ENCODE measurements around the gene SOX8.
A peak's percentile ranks its signal among the peaks of the same experiment; 100 is the strongest.

Gene SOX8

DNA sequence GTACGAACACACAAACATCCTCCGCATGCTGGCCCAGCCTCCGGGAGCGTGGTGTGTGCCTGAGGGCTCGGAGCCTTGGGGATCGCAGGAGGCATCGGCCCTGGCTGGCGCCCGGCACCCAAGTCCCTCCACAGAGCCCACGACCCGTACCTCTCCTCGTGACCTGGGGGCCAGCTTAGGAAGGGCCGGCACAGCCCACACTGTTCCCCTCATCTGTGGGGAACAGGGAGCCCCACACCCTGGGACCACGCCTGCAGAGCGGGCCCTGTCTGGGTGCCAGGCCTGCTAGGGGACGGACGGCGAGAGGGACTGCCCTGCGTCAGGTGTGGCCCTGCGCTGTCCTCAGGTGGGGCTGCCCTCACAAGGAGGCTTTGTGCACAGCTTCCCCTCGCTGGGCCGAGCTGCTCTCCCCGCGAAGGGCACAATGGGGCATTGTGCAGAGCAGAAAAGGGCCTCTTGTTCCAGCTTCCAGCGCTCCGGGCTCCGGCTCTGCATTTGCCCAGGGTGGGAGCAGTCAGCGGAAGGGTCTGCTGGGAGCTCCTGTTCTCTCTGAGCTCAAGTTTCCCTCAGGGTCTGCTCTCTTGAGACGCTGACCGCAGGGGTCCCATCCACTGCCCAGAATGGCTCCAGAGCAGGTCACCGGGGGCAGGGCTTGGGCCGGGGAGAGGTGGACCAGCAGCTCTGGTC, 9.1 kb upstream of the SOX8 start:
- DNase-seq, result peak in 47 of 51 donors; percentile 30 to 95 (median 81)

DNA sequence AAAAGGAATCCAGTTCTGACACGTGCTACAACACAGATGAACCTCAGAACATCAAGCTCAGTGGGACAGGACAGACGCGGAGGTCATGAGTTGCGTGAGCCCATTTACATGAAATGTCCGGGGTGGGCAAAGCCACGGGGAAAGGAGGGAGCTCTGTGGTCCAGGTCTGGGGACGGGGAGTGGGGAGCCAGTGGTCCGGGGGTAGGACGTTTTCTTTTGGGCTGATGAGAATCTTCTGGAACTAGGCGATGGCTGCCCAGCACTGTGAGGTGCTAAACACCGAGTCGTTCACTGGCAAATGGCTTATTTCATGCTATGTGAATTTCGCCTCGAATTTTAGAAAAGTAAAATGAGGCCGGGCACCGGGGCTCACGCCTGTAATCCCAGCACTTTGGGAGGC, 8.2 kb upstream of the SOX8 start:
- DNase-seq, result no peak

DNA sequence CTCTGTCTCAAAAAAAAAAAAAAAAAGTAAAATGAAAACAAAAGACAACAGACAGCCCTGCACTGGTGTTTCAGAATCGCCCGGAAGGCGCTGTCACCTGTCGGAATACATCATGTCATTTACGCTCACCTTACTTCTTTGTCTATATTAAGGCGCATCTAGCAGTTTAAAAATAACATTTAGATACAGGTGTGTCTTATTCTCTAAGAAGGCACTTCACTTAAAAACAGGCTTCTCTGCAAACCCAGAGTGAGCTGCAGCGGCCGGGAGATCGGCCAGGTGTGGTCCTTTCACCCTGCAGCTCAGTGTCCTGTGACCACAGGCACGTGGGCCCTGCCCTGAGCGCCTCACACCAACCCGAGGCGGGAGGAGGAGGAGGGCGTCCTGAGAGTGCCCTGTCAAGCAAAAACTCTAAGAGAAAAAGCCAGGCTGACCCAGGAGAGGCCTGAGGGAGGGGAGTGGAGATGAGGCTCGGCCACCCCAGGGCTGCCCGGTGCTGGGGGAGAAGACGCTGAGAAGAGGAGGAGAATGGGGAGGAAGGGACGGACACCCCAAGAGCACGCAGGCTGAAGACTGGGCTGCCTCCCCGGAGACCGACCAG, 7.5 kb upstream of the SOX8 start:
- peak in 17 of 51 donors; percentile 24 to 77 (median 57) for DNase-seq

DNA sequence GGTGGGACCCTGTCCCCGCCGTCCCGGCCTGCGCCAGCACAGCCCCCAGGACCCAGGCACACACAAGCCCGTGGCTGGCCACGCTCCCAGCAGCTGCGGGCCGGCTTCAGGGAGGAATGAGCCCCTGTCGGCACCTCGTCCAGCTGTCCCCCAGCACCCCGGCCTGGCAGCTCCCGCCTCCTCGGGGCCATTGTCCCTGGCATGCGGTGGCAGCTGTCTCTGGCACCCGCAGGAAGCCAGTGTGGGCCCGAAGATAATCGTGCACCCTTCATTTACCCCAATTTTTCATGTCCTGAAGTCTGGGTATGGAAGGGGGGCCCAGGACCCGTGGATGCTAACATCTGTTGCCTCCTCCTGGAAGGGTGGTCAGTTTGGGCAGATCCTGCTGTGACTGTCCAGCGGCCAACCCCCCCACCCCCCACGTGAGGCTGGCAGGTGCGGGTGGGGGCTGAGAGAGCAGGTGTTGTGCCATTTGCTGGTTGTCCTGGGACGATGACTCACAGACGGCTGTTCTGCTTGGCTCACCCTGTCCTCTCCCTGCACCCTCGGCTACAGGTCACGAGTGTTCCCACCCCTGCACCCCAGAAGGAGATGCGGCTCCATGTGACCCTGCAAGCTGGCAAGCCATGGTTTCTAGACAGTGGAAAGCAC, 6.8 kb upstream of the SOX8 start:
- peak in 35 of 51 donors; percentile 25 to 77 (median 53) for DNase-seq

DNA sequence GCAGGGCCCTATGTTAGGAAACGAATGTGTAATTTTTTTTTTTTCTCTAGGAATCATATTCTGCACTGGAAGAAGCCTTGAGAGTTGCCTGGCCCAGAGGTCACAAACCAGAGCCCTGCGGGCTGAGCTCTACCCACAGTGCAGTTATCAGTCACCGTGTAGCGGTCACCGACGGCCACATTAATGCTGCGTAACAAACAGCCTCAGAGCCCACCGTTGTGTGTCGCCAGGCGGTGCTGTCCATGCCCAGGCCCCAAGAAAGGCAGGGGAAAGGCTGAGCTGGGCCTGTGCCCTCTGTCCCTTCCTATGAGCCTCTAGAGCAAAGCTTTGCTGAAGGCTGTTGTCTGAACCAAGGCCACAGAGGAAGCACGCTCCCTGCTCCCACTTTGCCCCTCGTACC, 6.3 kb upstream of the SOX8 start:
- no peak for DNase-seq

DNA sequence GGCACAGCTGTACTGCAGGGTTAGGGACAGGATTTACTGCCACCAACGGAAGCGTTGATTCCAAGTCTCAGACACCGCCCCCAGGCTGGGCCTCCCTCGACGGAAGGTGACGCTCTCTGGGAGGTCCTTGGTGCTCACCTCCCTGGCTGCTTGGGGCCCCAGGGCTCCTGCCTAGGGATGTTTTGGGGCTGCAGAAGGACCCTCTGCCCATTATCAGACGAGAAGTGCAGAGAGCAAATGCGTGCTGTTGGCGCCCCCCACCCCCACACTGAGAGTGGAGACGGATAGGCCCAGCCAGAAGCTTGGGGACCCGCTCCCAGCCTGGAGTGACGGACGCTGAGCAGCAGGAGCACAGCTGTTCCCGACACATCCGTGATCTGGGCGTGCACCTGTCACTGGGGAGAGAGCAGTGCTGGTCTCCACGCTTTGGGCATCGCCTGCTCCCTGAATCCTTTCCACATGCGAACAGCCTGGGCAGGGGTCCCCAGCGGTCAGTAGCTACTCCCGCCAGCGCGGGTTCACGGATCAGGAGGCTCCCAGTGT, 5.1 kb upstream of the SOX8 start:
- DNase-seq, result peak in 2 of 51 donors; percentile 62 to 63

DNA sequence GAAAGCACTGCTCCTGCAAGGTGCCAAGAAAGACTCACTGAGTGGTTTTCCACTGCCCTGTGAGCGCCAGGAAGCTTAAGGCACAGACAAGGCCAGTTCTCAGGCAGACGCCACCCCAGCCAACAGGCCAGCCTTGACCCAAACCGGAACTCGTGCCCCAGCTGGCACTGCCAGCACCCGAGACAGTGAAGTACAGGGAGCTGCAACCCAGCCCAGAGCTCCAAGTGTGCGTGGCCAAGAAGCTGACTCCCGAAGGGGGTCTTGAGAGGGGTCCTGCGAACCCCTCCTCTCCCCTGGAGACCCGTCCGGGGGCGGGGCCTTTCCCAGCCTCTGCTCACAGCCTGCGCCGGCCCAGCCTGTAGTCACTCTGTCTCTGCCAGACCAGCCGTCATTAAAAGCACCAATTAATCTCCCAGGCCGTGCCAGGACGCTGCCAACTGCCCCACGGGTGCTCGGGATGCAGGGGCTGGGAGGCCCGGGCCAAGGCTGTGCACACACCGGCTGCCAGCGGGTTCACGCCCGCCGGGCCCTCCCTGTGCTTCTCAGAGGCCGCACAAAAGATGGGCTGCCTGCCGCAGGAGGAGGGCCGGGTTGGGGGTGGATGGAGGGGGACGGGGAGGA, 4.4 kb upstream of the SOX8 start:
- peak in 49 of 51 donors; percentile 26 to 94 (median 82) for DNase-seq

DNA sequence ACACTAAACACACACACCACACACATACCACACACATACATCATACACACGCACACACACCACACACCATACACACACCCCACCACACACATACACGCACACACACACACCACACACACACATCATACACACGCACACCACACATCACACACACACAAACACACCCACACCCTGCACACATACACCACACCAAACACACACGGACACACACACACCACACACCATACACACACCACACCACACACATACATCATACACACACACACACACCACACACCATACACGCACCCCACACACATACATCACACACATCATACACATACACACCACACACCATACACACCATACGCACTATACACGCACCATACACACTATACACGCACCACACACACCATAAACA, 3.7 kb upstream of the SOX8 start:
- DNase-seq, result no peak

DNA sequence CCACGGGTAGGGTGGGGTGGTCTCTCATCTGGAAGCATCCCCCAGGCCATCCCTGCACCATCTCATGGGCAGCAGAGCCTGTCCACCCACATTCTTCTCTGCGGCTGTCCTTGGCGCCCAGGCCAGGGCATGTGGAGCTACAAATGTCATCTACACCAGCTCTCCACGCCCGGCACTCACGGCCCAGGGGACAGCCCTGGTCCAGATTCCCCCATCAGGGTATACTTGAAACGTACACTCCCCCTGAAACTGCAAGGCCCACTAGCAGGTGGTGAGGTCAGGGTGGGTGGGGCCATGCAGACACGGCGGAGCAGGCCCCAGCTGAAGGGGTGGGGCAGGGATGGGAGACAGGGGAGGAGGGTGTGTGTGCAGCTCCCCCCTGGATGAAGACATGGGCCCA, 3.2 kb upstream of the SOX8 start:
- DNase-seq, result peak in 1 of 51 donors; percentile 10

DNA sequence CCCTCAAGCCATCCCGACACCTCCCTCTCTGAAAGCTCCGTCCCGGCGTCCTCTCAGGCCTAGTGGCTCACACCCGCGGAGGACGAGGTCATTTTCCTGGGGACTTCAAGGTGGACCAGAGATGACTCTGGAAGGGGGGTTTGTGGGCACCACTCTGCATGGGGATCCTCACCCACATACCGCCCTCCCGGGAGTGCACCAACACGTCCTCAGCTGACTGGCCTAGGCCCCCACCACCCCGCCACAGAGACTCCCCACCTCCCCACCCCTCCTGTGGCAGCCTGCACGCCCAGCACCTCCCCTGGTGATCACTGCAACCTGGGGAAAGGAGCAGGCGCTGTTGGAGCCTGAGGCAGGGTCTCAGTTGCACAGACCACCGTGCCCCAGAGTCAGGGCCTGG, 2.4 kb upstream of the SOX8 start:
- DNase-seq, result peak in 1 of 51 donors; percentile 25

DNA sequence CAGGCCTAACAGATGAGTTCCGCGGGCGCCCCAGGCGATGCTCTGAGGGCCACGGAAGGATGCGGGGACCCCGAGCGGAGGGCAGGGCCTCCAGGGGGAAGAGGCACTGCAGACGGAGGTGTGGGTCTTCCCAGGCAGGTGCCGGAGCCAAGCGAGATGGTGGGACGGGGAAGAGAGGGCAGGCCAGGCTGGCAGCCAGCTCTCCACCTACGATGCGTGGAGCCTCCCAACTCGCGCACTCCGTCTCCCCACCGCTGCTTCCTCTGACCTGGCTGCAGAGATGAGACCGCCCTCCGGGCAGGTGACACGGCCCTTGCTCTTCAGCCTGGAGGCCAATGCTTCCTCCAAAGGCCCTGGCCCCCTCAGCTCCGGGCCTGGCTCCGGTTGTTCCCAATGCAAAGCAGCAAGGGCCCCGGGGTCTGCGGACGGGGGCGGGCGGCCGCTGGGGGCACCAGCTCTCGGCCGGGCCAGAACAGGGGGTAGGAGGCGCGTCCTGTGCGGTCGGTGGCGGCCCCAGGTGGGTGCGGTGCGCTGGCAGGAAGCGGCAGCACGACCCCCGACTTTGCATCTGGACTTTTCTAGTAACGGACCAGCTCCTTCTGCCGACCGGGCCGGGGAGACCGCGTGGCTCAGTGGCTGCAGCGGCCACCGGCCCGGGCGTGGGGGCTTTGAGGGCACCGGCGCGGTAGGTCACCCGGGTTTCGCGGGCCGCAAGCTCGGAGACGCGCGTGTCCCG, 1.5 kb upstream of the SOX8 start:
- peak in 2 of 51 donors; percentile 6 to 23 for DNase-seq

DNA sequence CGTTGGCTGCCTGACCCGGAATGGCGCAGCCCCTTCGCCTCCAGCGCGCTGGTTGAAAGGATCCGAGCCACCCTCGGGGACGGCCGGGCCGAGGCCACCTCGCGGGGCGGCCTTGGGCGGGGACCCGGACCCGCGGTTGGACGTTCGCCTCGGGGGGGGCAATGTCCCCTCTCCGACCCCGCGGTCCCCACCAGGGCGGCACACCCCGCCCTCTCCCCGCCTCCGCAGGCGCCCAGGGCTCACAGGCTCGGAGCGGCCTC, 1.0 kb upstream of the SOX8 start:
- DNase-seq, result peak in 4 of 51 donors; percentile 52 to 65 (median 58)

DNA sequence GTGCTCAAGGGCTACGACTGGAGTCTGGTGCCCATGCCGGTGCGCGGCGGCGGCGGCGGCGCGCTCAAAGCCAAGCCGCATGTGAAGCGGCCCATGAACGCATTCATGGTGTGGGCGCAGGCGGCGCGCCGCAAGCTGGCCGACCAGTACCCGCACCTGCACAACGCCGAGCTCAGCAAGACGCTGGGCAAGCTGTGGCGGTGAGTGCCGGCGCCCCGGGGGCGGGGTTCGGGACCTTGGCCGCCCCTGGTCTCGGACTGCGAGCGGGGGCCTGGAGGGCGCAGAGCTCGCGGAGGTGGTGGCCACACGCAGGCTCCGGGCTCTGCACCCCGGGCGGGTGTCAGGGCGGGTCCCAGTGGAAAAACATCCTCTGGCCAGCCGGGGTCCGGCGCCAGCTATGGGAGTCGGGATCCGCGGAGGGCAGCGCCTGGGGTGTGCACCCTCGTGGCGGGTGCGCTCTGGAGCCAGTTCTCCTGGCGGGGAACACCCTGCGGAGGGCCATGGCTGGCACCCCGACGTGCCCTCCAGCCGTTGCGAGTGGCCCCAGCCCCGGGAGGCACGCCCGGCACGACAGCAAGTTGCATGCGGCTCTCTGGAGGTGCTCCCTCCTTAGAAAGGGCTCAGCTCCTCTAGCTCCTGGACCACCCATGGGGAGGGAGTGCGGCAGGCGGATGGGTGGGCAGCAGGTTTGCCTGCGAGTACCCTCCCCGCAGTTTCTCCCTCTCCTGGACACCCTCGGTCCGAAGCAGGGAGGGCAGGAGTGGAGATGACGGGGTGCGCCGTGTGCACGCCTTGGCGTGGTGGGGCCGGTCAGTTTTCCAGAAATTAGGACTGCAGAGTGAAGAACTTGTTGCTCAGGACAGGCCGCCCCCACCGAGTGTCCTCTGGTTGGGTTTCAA, 824 bp downstream of the SOX8 start:
- peak in 2 of 51 donors; percentile 47 to 52 for DNase-seq

DNA sequence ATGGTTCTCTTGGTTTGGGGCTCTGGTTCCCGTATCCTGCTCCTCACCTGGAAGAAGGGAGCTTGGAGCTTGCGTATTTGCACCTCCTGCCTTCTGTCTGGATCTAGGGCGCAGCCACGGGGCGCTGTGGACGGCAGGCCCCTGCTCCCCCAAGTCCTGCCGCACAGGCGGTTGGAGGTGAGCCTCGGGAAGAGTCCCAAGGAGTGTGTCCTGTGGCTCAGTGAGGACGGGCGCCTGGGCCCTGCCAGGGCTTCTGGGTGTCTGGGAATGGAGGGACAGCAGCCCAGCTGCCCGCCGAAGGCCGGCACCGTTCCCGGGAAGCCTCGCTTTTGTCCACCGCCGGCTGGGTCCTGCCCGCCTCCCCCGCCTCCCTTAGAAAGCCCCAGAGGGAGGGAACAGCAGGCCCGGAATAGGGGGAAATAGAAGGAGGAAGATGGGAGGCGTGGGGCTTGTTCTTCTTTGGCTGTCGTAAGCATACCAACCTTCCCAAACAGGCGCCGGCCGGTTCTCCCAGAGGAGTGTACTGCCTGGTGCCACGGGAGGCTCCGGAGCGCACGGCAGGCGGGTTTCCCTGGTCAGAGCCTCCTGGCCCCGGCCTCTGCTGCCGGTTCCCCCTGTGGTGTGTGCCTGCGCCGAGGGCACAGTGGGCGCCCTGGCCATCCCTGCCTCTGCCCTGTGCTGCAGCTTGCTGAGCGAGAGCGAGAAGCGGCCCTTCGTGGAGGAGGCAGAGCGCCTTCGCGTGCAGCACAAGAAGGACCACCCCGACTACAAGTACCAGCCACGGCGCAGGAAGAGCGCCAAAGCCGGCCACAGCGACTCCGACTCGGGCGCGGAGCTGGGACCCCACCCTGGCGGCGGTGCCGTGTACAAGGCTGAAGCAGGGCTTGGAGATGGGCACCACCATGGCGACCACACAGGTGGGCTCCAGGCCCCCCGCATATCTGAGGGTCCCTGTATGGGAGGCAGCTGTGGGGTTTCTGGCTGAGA, 1.8 kb downstream of the SOX8 start:
- peak in 43 of 51 donors; percentile 14 to 83 (median 57) for DNase-seq

DNA sequence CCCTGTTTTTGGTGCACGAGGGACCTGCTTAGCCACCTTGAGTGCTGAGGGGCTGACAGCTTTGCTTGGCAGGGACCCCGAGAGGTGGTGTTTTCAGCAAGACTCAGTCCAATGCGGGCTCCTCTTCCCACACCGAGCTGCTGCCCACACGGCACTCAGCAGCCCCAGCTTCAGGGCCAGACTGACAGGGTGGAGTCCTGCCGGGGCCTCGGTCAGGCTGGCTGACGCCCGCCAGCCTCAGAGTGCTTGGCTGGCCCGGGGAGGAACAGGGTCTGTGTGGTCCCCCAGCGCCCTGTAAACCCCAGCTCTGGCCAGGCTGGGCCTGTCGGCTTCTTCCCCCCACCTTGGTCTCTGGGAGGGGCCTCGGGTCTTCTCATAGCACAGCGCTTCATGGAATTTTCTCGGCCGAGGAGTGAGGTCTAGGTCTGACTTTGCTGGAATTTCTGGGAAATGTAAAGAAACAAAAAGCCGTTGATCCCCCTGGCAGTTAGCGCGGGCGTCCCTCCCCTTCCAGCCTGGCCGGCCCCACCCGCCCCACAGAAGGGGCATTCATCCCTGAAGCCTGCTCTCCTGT, 2.6 kb downstream of the SOX8 start:
- DNase-seq, result peak in 5 of 51 donors; percentile 4 to 59 (median 20)

DNA sequence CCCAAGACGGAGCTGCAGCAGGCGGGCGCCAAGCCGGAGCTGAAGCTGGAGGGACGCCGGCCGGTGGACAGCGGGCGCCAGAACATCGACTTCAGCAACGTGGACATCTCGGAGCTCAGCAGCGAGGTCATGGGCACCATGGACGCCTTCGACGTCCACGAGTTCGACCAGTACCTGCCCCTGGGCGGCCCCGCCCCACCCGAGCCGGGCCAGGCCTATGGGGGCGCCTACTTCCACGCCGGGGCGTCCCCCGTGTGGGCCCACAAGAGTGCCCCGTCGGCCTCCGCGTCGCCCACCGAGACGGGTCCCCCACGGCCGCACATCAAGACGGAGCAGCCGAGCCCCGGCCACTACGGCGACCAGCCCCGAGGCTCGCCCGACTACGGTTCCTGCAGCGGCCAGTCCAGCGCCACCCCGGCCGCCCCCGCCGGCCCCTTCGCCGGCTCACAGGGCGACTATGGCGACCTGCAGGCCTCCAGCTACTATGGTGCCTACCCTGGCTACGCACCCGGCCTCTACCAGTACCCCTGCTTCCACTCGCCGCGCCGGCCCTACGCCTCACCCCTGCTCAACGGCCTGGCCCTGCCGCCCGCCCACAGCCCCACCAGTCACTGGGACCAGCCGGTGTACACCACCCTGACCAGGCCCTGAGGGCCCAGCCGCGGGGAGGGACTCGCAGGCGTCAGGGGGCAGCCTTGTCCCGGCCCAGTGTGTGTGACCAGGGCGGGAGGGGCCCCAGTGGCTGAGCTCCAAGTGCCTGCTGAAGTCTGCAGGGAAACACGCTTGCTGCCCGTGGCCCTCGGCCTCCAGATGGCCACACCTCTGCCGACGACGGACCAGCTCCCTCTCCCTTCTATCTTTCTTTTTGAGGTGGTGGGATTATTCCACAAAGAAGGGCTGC, 3.4 kb downstream of the SOX8 start:
- peak in 44 of 51 donors; percentile 9 to 78 (median 52) for DNase-seq

DNA sequence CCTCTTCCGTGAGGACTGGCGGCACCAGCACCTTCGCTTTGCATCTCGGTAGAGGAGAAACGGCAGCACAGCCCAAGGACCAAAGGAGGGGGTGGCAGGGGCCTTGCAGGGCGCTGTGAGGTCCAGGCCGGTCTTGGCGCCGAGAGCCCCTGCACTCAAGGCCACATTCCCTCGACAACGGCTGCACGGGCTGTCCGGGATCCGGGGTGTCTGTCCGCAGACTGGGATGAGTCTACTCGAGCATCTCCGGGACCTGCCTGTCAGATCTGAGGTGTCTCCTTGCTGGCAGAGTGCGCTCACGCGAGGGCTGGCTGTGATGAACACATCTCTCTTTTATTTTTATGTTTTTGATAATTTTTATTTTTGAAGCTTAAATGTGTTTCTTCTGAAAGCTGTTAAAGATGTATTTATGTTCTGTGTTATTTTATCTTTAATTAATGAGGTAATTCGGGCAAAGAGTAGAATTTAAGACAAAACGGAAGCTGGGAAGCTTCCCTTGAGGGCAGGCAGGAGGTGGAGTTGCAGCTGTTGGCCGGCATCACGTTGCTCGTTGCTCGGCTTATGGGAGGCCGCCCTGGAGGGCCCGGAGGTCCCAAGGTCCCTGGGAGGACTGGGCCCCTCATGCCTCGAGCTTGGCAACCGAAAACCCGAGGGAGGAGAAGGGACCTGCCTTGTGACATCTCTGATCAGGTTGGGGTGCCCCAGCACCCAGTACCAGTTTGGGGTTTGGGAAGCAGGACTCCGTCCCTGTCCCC, 4.3 kb downstream of the SOX8 start:
- DNase-seq, result peak in 2 of 51 donors; percentile 7 to 59
